ENCODE measurements around the gene PHACTR1.

PHACTR1 gene

GRCh38 chr6:13184547-13184946 lies 468.0 kb downstream of the PHACTR1 start:
- TF ChIP-seq FOXP2 (optimal IDR thresholded peaks at IDR 0.05; ENCODE audit: control extremely low read depth, extremely low read length, insufficient read depth), result no peak
- TF ChIP-seq EZH2 (IDR thresholded peaks at IDR 0.05), result no peak
- TF ChIP-seq POLR2AphosphoS5 (IDR thresholded peaks at IDR 0.05; ENCODE audit: borderline replicate concordance, low read depth, low read length), result no peak
- Histone ChIP-seq H3K36me3 (ENCODE audit: insufficient read depth, low read length) (no peaks in the 10 kb centered on the region), H3K4me3 (no peak overlapping the region)

GRCh38 chr6:13186861-13187260 lies 470.3 kb downstream of the PHACTR1 start:
- Histone ChIP-seq H3K9ac (ENCODE audit: insufficient read length) (no peak overlapping the region), H3K9me3 (ENCODE audit: low read depth, low read length) (no peaks in the 10 kb centered on the region), H3K36me3 (ENCODE audit: insufficient read depth, low read length) (no peaks in the 10 kb centered on the region), H3K4me3 (no peak overlapping the region), H3K27ac (no peak overlapping the region)
- TF ChIP-seq EZH2 (IDR thresholded peaks at IDR 0.05) (no peak), POLR2AphosphoS5 (IDR thresholded peaks at IDR 0.05; ENCODE audit: borderline replicate concordance, low read depth, low read length) (no peak), FOXP2 (optimal IDR thresholded peaks at IDR 0.05; ENCODE audit: control extremely low read depth, extremely low read length, insufficient read depth) (no peak)
- no peak for DNase-seq (ENCODE audit: low read depth, low spot score)

More at GRCh38 chr6:13184547-13184946, 468.0 kb downstream of the PHACTR1 start:
- DNase-seq (ENCODE audit: low read depth, low spot score), result no peak
- no peaks in the 10 kb centered on the region for H3K9me3 ChIP-seq (ENCODE audit: low read depth, low read length)
- H3K27ac ChIP-seq, result no peak overlapping the region
- H3K9ac ChIP-seq (ENCODE audit: insufficient read length), result no peak overlapping the region

DNA sequence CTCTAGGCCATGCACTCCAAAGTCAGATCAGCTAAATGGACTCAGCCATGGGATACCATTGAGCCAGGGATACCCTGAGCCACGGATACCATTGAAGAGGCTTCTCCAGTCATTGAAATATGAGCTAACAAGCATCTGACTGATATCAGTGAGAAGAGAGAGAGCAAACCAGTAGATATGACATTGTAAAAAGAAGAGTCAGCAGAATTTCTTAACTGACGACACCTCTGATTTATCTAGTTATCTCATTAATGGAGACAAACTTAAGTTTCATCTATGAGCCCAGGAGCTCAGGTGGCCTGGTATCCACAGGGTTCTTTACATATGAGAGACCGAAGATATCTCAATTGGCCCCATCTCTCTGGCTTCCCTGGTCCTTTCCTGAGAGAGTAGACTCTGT lies 471.1 kb downstream of the PHACTR1 start:
- Histone ChIP-seq H3K36me3 (ENCODE audit: insufficient read depth, low read length) (no peaks in the 10 kb centered on the region), H3K27ac (no peak overlapping the region), H3K9me3 (ENCODE audit: low read depth, low read length) (no peaks in the 10 kb centered on the region), H3K9ac (ENCODE audit: insufficient read length) (no peak overlapping the region), H3K4me3 (no peak overlapping the region)
- no peak for DNase-seq (ENCODE audit: low read depth, low spot score)
- TF ChIP-seq POLR2AphosphoS5 (IDR thresholded peaks at IDR 0.05; ENCODE audit: borderline replicate concordance, low read depth, low read length), result no peak
- TF ChIP-seq FOXP2 (optimal IDR thresholded peaks at IDR 0.05; ENCODE audit: control extremely low read depth, extremely low read length, insufficient read depth), result no peak
- no peak for TF ChIP-seq EZH2 (IDR thresholded peaks at IDR 0.05)

GRCh38 chr6:13188306-13188705 lies 471.7 kb downstream of the PHACTR1 start:
- Histone ChIP-seq H3K27ac (no peak overlapping the region), H3K9me3 (ENCODE audit: low read depth, low read length) (no peaks in the 10 kb centered on the region), H3K4me3 (no peak overlapping the region), H3K36me3 (ENCODE audit: insufficient read depth, low read length) (no peaks in the 10 kb centered on the region), H3K9ac (ENCODE audit: insufficient read length) (no peak overlapping the region)
- no peak for DNase-seq (ENCODE audit: low read depth, low spot score)
- TF ChIP-seq FOXP2 (optimal IDR thresholded peaks at IDR 0.05; ENCODE audit: control extremely low read depth, extremely low read length, insufficient read depth) (no peak), EZH2 (IDR thresholded peaks at IDR 0.05) (no peak), POLR2AphosphoS5 (IDR thresholded peaks at IDR 0.05; ENCODE audit: borderline replicate concordance, low read depth, low read length) (no peak)

- TF ChIP-seq FOXP2 (optimal IDR thresholded peaks at IDR 0.05; ENCODE audit: control extremely low read depth, extremely low read length, insufficient read depth) (no peak), EZH2 (IDR thresholded peaks at IDR 0.05) (no peak)
- no peak for DNase-seq (ENCODE audit: low read depth, low spot score)
- no peaks in the 10 kb centered on the region for H3K36me3 ChIP-seq (ENCODE audit: insufficient read depth, low read length)
- no peaks in the 10 kb centered on the region for H3K9me3 ChIP-seq (ENCODE audit: low read depth, low read length)
- no peak overlapping the region for H3K27ac ChIP-seq
- H3K4me3 ChIP-seq, result no peak overlapping the region
- H3K9ac ChIP-seq (ENCODE audit: insufficient read length), result no peak overlapping the region
Observed at GRCh38 chr6:13189710-13190109, 473.1 kb downstream of the PHACTR1 start.

DNA sequence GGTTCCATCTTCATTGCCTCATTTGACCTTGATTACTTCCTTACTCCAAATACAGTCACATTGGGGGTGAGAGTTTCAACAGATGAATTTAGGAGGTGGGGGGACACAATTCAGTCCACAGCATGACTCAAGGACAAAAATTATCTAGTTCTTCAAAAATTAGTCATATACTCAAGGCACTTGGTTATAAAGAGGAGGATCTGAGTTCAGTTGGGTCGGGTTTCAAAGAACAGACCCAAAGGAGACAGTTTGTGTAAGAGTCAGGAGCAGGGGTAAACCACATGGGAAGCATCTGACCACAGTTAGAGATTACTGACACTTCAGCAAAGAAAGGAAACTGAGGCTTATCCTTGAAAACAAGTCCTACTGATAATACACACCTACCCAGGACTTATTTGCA lies 473.8 kb downstream of the PHACTR1 start:
- H3K27ac ChIP-seq, result no peak overlapping the region
- no peaks in the 10 kb centered on the region for H3K9me3 ChIP-seq (ENCODE audit: low read depth, low read length)
- no peak overlapping the region for H3K9ac ChIP-seq (ENCODE audit: insufficient read length)
- DNase-seq (ENCODE audit: low read depth, low spot score), result no peak
- no peak overlapping the region for H3K4me3 ChIP-seq
- no peaks in the 10 kb centered on the region for H3K36me3 ChIP-seq (ENCODE audit: insufficient read depth, low read length)
- TF ChIP-seq EZH2 (IDR thresholded peaks at IDR 0.05) (no peak), FOXP2 (optimal IDR thresholded peaks at IDR 0.05; ENCODE audit: control extremely low read depth, extremely low read length, insufficient read depth) (no peak), POLR2AphosphoS5 (IDR thresholded peaks at IDR 0.05; ENCODE audit: borderline replicate concordance, low read depth, low read length) (no peak)

DNA sequence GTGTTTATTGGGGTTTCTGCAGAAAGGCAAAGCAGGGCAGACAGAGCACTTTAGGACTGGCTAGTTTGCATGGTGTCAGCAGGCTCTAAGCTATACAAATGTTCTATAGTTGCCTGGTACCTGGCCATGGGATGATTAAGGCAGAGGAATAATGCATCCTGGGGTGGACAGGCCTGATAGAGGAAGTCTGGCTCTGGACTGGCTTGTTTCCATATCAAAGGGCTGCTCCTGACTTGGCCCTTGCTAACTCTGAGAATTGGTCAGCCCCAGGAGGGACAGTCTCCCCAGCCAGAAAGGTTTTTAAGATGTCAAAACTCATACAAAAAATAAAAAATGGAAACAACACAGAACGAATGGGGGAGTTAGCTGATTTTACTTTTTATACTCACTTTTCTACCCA lies 474.9 kb downstream of the PHACTR1 start:
- H3K9me3 ChIP-seq (ENCODE audit: low read depth, low read length), result no peaks in the 10 kb centered on the region
- no peak for TF ChIP-seq POLR2AphosphoS5 (IDR thresholded peaks at IDR 0.05; ENCODE audit: borderline replicate concordance, low read depth, low read length)
- no peaks in the 10 kb centered on the region for H3K36me3 ChIP-seq (ENCODE audit: insufficient read depth, low read length)
- no peak overlapping the region for H3K4me3 ChIP-seq
- H3K27ac ChIP-seq, result no peak overlapping the region
- H3K9ac ChIP-seq (ENCODE audit: insufficient read length), result no peak overlapping the region
- no peak for DNase-seq (ENCODE audit: low read depth, low spot score)

DNA sequence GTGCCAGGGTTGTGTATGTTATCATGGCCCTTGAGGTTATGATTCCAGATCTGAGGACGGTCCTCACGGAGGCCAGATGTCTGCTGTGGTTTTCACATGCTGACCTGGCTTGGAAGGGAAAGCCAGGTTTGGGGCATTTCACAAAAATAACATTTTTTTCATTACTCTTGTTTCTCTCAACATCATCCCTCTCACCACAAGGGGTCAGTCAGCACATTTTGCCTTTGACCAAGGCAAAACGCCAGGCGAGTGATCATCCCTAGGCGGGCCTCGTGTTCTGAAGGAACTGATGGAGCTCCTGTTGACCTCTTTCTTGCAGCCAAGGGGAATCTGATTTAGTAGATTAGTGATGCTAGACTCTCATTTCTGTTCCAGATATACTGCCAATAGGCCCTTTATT lies 478.3 kb downstream of the PHACTR1 start:
- Histone ChIP-seq H3K36me3 (ENCODE audit: insufficient read depth, low read length) (no peaks in the 10 kb centered on the region), H3K27ac (no peak overlapping the region), H3K9me3 (ENCODE audit: low read depth, low read length) (no peaks in the 10 kb centered on the region), H3K9ac (ENCODE audit: insufficient read length) (no peak overlapping the region), H3K4me3 (no peak overlapping the region)
- DNase-seq (ENCODE audit: low read depth, low spot score), result no peak
- TF ChIP-seq POLR2AphosphoS5 (IDR thresholded peaks at IDR 0.05; ENCODE audit: borderline replicate concordance, low read depth, low read length) (no peak), EZH2 (IDR thresholded peaks at IDR 0.05) (no peak), FOXP2 (optimal IDR thresholded peaks at IDR 0.05; ENCODE audit: control extremely low read depth, extremely low read length, insufficient read depth) (no peak)

GRCh38 chr6:13195803-13196202 lies 479.2 kb downstream of the PHACTR1 start:
- no peaks in the 10 kb centered on the region for H3K36me3 ChIP-seq (ENCODE audit: insufficient read depth, low read length)
- H3K9ac ChIP-seq (ENCODE audit: insufficient read length), result no peak overlapping the region
- H3K9me3 ChIP-seq (ENCODE audit: low read depth, low read length), result no peaks in the 10 kb centered on the region
- H3K4me3 ChIP-seq, result no peak overlapping the region
- no peak for TF ChIP-seq FOXP2 (optimal IDR thresholded peaks at IDR 0.05; ENCODE audit: control extremely low read depth, extremely low read length, insufficient read depth)
- no peak for TF ChIP-seq POLR2AphosphoS5 (IDR thresholded peaks at IDR 0.05; ENCODE audit: borderline replicate concordance, low read depth, low read length)
- H3K27ac ChIP-seq, result no peak overlapping the region
- no peak for DNase-seq (ENCODE audit: low read depth, low spot score)

Data from SK-N-MC (cell line).